ENCODE data around the gene TTLL5. TPM values are rescaled to one million over a fixed set of nuclear protein-coding genes. Genes with fewer than 3 reads are reported as not detected.

The TTLL5 gene
- total RNA-seq, 5 donors from 2014 or later (not counting 1 experiment from before 2014, with no cell fraction given), result 15.4 to 36.2 (median 22.2) TPM

GRCh38 chr14:75812622-75813021 is 151.6 kb downstream of the TTLL5 start:
- H3K36me3 ChIP-seq (ENCODE audit: control insufficient read depth in 2 of 2, extremely low read depth in 1 of 2, insufficient read depth in 1 of 2, low read length in 1 of 2), result peaks cover 0 to 2% of the 10 kb centered on the region in 2 donors
- no peak for ATAC-seq (replicated peaks in 1 of 4)

DNA sequence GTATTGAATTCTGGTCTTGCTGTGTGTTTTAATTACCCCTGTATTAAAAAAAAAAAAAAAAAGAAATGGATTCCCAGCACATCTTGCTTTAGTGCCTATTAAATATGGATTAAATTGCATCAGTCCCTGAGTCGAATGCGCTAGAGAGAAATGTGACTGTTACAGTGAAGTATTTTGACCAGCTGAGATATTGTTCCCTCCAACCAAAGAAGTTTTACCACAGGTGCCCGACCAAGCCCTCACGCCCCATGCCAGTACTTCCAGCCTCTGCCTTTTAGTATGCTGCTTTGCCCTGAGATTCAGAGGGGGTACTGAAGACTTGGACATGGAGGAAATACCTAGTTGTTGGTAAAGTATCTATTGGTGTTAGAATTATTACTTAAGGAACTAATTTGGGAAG is 159.7 kb downstream of the TTLL5 start:
- ChIA-PET POLR2A (no interaction called here), CTCF (no interaction called here)
- Mint-ChIP-seq H3K27ac (no peak overlapping the region), H3K9me3 (no peaks in the 10 kb centered on the region), H3K36me3 (peaks cover 59% of the 10 kb centered on the region), H3K27me3 (no peaks in the 10 kb centered on the region), H3K4me3 (no peak overlapping the region), H3K4me1 (peaks cover 0 to 25% (median 3%) of the 10 kb centered on the region in 3 donors)
- DNase-seq (no peak), ATAC-seq (replicated peaks in 1 of 4) (no peak)
- no peaks in the 10 kb centered on the region for H3K27me3 ChIP-seq (replicated peaks in 1 of 2; ENCODE audit: control insufficient read depth in 2 of 2, extremely low read depth in 1 of 2, insufficient read depth in 2 of 2, low read length in 1 of 2)
- no peaks in the 10 kb centered on the region for H3K9me3 ChIP-seq
- whole genome bisulfite sequencing (ENCODE audit: insufficient coverage), result no CpG with 5 or more reads among the region's 4 CpGs
- no peak overlapping the region for H3K4me3 ChIP-seq (ENCODE audit: control insufficient read depth in 1 of 2, extremely low read depth in 1 of 2, low read length in 1 of 2)
- no peaks in the 10 kb centered on the region for H3K4me1 ChIP-seq (ENCODE audit: control insufficient read depth in 1 of 2, extremely low read depth in 1 of 2, insufficient read depth in 2 of 2, low read length in 2 of 2)
- peaks cover 0 to 6% of the 10 kb centered on the region in 2 donors for H3K36me3 ChIP-seq (ENCODE audit: control insufficient read depth in 2 of 2, extremely low read depth in 1 of 2, insufficient read depth in 1 of 2, low read length in 1 of 2)
- H3K27ac ChIP-seq (ENCODE audit: low read length), result no peak overlapping the region

More at GRCh38 chr14:75812622-75813021, 151.6 kb downstream of the TTLL5 start:
- Mint-ChIP-seq H3K36me3 (peaks cover 48% of the 10 kb centered on the region), H3K27ac (no peak overlapping the region), H3K4me1 (peaks cover 0 to 10% (median 0%) of the 10 kb centered on the region in 3 donors), H3K27me3 (no peaks in the 10 kb centered on the region), H3K4me3 (no peak overlapping the region), H3K9me3 (no peaks in the 10 kb centered on the region)
- Histone ChIP-seq H3K9me3 (no peaks in the 10 kb centered on the region), H3K4me1 (ENCODE audit: control insufficient read depth in 1 of 2, extremely low read depth in 1 of 2, insufficient read depth in 2 of 2, low read length in 2 of 2) (no peaks in the 10 kb centered on the region), H3K4me3 (ENCODE audit: control insufficient read depth in 1 of 2, extremely low read depth in 1 of 2, low read length in 1 of 2) (no peak overlapping the region), H3K27ac (ENCODE audit: low read length) (no peak overlapping the region), H3K27me3 (replicated peaks in 1 of 2; ENCODE audit: control insufficient read depth in 2 of 2, extremely low read depth in 1 of 2, insufficient read depth in 2 of 2, low read length in 1 of 2) (no peaks in the 10 kb centered on the region)
- POLR2A ChIA-PET, result no interaction called here
- WGBS (ENCODE audit: insufficient coverage), result no CpG with 5 or more reads among the region's 4 CpGs
- CTCF ChIA-PET, result no interaction called here
- no peak for DNase-seq

DNA sequence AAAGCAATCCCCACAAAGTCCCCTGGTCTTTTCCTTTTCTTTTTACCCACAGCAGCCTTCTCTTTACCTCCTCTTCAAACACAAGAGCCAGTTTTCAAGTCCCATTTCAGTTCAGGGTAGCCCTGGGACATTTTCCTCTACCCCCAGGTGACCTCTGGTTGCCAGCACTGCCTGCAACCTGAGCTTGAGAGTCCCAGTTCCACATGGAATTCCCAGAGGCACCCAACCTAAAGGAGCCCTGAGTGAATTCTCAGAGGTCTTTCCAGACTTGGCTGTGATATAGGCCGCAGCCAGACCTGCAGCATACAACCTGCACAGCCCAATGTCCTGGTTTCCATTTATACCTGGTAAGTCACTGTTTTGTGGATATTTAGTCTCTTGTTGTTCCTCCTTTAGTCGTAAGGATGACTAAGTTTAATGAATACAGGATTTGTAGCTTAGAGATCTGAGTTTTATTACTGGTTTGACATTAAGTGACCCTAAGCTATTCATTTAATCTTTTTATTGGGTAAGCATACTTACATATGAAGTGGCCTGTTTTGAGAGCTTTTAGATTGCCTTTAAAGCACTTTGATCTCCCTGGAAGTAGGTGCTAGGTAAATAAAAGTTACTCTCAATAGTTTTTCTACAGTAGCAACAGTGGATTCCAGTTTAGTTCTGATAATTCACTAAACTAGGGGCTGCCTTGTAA is 160.9 kb downstream of the TTLL5 start:
- Histone ChIP-seq H3K9me3 (no peaks in the 10 kb centered on the region), H3K4me1 (ENCODE audit: control insufficient read depth in 1 of 2, extremely low read depth in 1 of 2, insufficient read depth in 2 of 2, low read length in 2 of 2) (no peaks in the 10 kb centered on the region), H3K27me3 (replicated peaks in 1 of 2; ENCODE audit: control insufficient read depth in 2 of 2, extremely low read depth in 1 of 2, insufficient read depth in 2 of 2, low read length in 1 of 2) (no peaks in the 10 kb centered on the region), H3K4me3 (ENCODE audit: control insufficient read depth in 1 of 2, extremely low read depth in 1 of 2, low read length in 1 of 2) (no peak overlapping the region), H3K27ac (ENCODE audit: low read length) (no peak overlapping the region), H3K36me3 (ENCODE audit: control insufficient read depth in 2 of 2, extremely low read depth in 1 of 2, insufficient read depth in 1 of 2, low read length in 1 of 2) (peaks cover 0 to 6% of the 10 kb centered on the region in 2 donors)
- ChIA-PET CTCF (no interaction called here), POLR2A (no interaction called here)
- Mint-ChIP-seq H3K4me1 (peaks cover 0 to 31% (median 3%) of the 10 kb centered on the region in 3 donors), H3K4me3 (no peak overlapping the region), H3K9me3 (no peaks in the 10 kb centered on the region), H3K27me3 (no peaks in the 10 kb centered on the region), H3K36me3 (peaks cover 55% of the 10 kb centered on the region), H3K27ac (no peak overlapping the region)
- WGBS (ENCODE audit: insufficient coverage), result no CpG with 5 or more reads among the region's 2 CpGs
- no peak for ATAC-seq (replicated peaks in 1 of 4)
- no peak for DNase-seq

- H3K27me3 Mint-ChIP-seq, result no peaks in the 10 kb centered on the region
- Histone ChIP-seq H3K9me3 (no peaks in the 10 kb centered on the region), H3K36me3 (ENCODE audit: control insufficient read depth in 2 of 2, extremely low read depth in 1 of 2, insufficient read depth in 1 of 2, low read length in 1 of 2) (peaks cover 0 to 6% of the 10 kb centered on the region in 2 donors), H3K4me1 (ENCODE audit: control insufficient read depth in 1 of 2, extremely low read depth in 1 of 2, insufficient read depth in 2 of 2, low read length in 2 of 2) (no peaks in the 10 kb centered on the region), H3K27me3 (replicated peaks in 1 of 2; ENCODE audit: control insufficient read depth in 2 of 2, extremely low read depth in 1 of 2, insufficient read depth in 2 of 2, low read length in 1 of 2) (no peaks in the 10 kb centered on the region), H3K4me3 (ENCODE audit: control insufficient read depth in 1 of 2, extremely low read depth in 1 of 2, low read length in 1 of 2) (no peak overlapping the region), H3K27ac (ENCODE audit: low read length) (no peak overlapping the region)
- DNase-seq (no peak), ATAC-seq (replicated peaks in 1 of 4) (no peak)
- H3K27ac Mint-ChIP-seq, result peak overlapping the region in 1 of 2 donors; percentile 39
- CTCF ChIA-PET, result no interaction called here
- peaks cover 0 to 31% (median 3%) of the 10 kb centered on the region in 3 donors for H3K4me1 Mint-ChIP-seq
- 90% methylated on average over 3 of the region's 7 CpGs for WGBS (ENCODE audit: insufficient coverage)
- H3K36me3 Mint-ChIP-seq, result peaks cover 52% of the 10 kb centered on the region
- H3K4me3 Mint-ChIP-seq, result no peak overlapping the region
- POLR2A ChIA-PET, result no interaction called here
- no peaks in the 10 kb centered on the region for H3K9me3 Mint-ChIP-seq
These were observed 161.6 kb downstream of the TTLL5 start for GRCh38 chr14:75822522-75823141.

GRCh38 chr14:75823334-75823733 is 162.3 kb downstream of the TTLL5 start:
- ChIA-PET POLR2A (interaction anchor here in 1 of 2 donors (0.6 kb wide), 1 partner anchor 118 kb away, joined by 5 read pairs; no protein-coding TSS in a partner anchor), CTCF (no interaction called here)
- Mint-ChIP-seq H3K4me1 (peaks cover 0 to 31% (median 3%) of the 10 kb centered on the region in 3 donors), H3K4me3 (no peak overlapping the region), H3K36me3 (peaks cover 52% of the 10 kb centered on the region), H3K27me3 (no peaks in the 10 kb centered on the region), H3K27ac (peak overlapping the region in 1 of 2 donors; percentile 39), H3K9me3 (no peaks in the 10 kb centered on the region)
- Histone ChIP-seq H3K9me3 (no peaks in the 10 kb centered on the region), H3K27me3 (replicated peaks in 1 of 2; ENCODE audit: control insufficient read depth in 2 of 2, extremely low read depth in 1 of 2, insufficient read depth in 2 of 2, low read length in 1 of 2) (no peaks in the 10 kb centered on the region), H3K4me1 (ENCODE audit: control insufficient read depth in 1 of 2, extremely low read depth in 1 of 2, insufficient read depth in 2 of 2, low read length in 2 of 2) (no peaks in the 10 kb centered on the region), H3K36me3 (ENCODE audit: control insufficient read depth in 2 of 2, extremely low read depth in 1 of 2, insufficient read depth in 1 of 2, low read length in 1 of 2) (peaks cover 0 to 6% of the 10 kb centered on the region in 2 donors), H3K4me3 (ENCODE audit: control insufficient read depth in 1 of 2, extremely low read depth in 1 of 2, low read length in 1 of 2) (no peak overlapping the region), H3K27ac (ENCODE audit: low read length) (no peak overlapping the region)
- ATAC-seq (replicated peaks in 1 of 4) (no peak), DNase-seq (no peak)
- WGBS (ENCODE audit: insufficient coverage), result 100% methylated on average over 1 of the region's 4 CpGs

- ATAC-seq (replicated peaks in 1 of 4) (no peak), DNase-seq (no peak)
- H3K4me3 Mint-ChIP-seq, result no peak overlapping the region
- H3K36me3 Mint-ChIP-seq, result peaks cover 52% of the 10 kb centered on the region
- peaks cover 0 to 31% (median 3%) of the 10 kb centered on the region in 3 donors for H3K4me1 Mint-ChIP-seq
- no peak overlapping the region for H3K27ac ChIP-seq (ENCODE audit: low read length)
- no peaks in the 10 kb centered on the region for H3K27me3 ChIP-seq (replicated peaks in 1 of 2; ENCODE audit: control insufficient read depth in 2 of 2, extremely low read depth in 1 of 2, insufficient read depth in 2 of 2, low read length in 1 of 2)
- ChIA-PET CTCF (interaction anchor here in 1 of 2 donors (0.7 kb wide), 1 partner anchor 74 kb away, joined by 3 read pairs; no protein-coding TSS in a partner anchor), POLR2A (no interaction called here)
- no peaks in the 10 kb centered on the region for H3K9me3 ChIP-seq
- H3K4me1 ChIP-seq (ENCODE audit: control insufficient read depth in 1 of 2, extremely low read depth in 1 of 2, insufficient read depth in 2 of 2, low read length in 2 of 2), result no peaks in the 10 kb centered on the region
- H3K27ac Mint-ChIP-seq, result peak overlapping the region in 1 of 2 donors; percentile 35
- peaks cover 0 to 6% of the 10 kb centered on the region in 2 donors for H3K36me3 ChIP-seq (ENCODE audit: control insufficient read depth in 2 of 2, extremely low read depth in 1 of 2, insufficient read depth in 1 of 2, low read length in 1 of 2)
- H3K4me3 ChIP-seq (ENCODE audit: control insufficient read depth in 1 of 2, extremely low read depth in 1 of 2, low read length in 1 of 2), result no peak overlapping the region
- H3K27me3 Mint-ChIP-seq, result no peaks in the 10 kb centered on the region
- WGBS (ENCODE audit: insufficient coverage), result no CpG with 5 or more reads among the region's 3 CpGs
- no peaks in the 10 kb centered on the region for H3K9me3 Mint-ChIP-seq
These were observed 163.3 kb downstream of the TTLL5 start for GRCh38 chr14:75824318-75824717.
